HFFc6 (cell line): Measurements from ENCODE around the gene HMGXB3. TPM values are rescaled to one million over a fixed set of nuclear protein-coding genes. Genes with fewer than 3 reads are reported as not detected.

Experiments
- DNase-seq: peaks from one replicate; pipeline ENCODE4 v3.0.0-alpha.2; 2018
- H3K27ac Mint-ChIP-seq: 2 replicates; pipeline ENCODE4 v1.8.0; 2020; ENCODE audit warnings: mild to moderate bottlenecking, mixed read lengths
- H3K27me3 Mint-ChIP-seq: 2 replicates; pipeline ENCODE4 v1.8.0; 2021; ENCODE audit warnings: mild to moderate bottlenecking, moderate library complexity, mixed read lengths; ENCODE audit not compliant: insufficient read depth
- H3K36me3 Mint-ChIP-seq: 2 replicates; pipeline ENCODE4 v1.8.0; 2021; ENCODE audit warnings: low read depth, mixed read lengths
- H3K4me1 Mint-ChIP-seq: 2 replicates; pipeline ENCODE4 v1.8.0; 2020; ENCODE audit warnings: low read depth, mixed read lengths
- H3K4me3 Mint-ChIP-seq: 2 replicates; pipeline ENCODE4 v1.8.0; 2020; ENCODE audit warnings: mild to moderate bottlenecking, moderate library complexity, mixed read lengths
- H3K9me3 Mint-ChIP-seq: 2 replicates; pipeline ENCODE4 v1.8.0; 2020; ENCODE audit warnings: mild to moderate bottlenecking, mixed read lengths
- total RNA-seq, 6 experiments: library from RNA; stranded (reverse); fragmentation: NEBNext Ultra II Directional; extraction: Animal tissue kit (Norgen Biotek cat#: 25700); gene quantifications; 2 replicates in 1 of 6; 3 replicates in 5 of 6; pipeline ENCODE4 v1.2.3, GENCODE V29; 2021
- TF ChIP-seq, protein P1 (sequence below): fragments of 200-600 bp; sonication (generic); IDR thresholded peaks from 2 replicates; pipeline ENCODE4 v1.5.0; 2021; ENCODE audit warnings: antibody characterized with exemption, mild to moderate bottlenecking

Gene HMGXB3
- total RNA-seq, 6 experiments from 2014 or later = 38.2 to 42.5 (median 40.5) TPM

GRCh38 chr5:149999359-149999758, 1.2 kb upstream of the HMGXB3 start:
- H3K36me3 Mint-ChIP-seq = peaks cover 39% of the 10 kb centered on the region
- H3K9me3 Mint-ChIP-seq = no peaks in the 10 kb centered on the region; the same call in 1 of the 2 replicates
- peaks cover 60% of the 10 kb centered on the region for H3K4me1 Mint-ChIP-seq
- H3K27me3 Mint-ChIP-seq = peaks cover 2% of the 10 kb centered on the region; the same call in 1 of the 2 replicates
- H3K27ac Mint-ChIP-seq = peak overlapping the region; percentile 95
- DNase-seq = no peak
- TF ChIP-seq, protein P1, sequence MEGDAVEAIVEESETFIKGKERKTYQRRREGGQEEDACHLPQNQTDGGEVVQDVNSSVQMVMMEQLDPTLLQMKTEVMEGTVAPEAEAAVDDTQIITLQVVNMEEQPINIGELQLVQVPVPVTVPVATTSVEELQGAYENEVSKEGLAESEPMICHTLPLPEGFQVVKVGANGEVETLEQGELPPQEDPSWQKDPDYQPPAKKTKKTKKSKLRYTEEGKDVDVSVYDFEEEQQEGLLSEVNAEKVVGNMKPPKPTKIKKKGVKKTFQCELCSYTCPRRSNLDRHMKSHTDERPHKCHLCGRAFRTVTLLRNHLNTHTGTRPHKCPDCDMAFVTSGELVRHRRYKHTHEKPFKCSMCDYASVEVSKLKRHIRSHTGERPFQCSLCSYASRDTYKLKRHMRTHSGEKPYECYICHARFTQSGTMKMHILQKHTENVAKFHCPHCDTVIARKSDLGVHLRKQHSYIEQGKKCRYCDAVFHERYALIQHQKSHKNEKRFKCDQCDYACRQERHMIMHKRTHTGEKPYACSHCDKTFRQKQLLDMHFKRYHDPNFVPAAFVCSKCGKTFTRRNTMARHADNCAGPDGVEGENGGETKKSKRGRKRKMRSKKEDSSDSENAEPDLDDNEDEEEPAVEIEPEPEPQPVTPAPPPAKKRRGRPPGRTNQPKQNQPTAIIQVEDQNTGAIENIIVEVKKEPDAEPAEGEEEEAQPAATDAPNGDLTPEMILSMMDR = no peak
- H3K4me3 Mint-ChIP-seq = peak overlapping the region; percentile 88

GRCh38 chr5:149999866-150000255, 678 bp upstream of the HMGXB3 start:
- Mint-ChIP-seq H3K27me3 (peaks cover 2% of the 10 kb centered on the region; the same call in 1 of the 2 replicates), H3K9me3 (no peaks in the 10 kb centered on the region; the same call in 1 of the 2 replicates), H3K27ac (peak overlapping the region; percentile 95), H3K4me3 (peak overlapping the region; percentile 88), H3K36me3 (peaks cover 42% of the 10 kb centered on the region), H3K4me1 (peaks cover 60% of the 10 kb centered on the region)
- TF ChIP-seq, protein P1 = no peak
- no peak for DNase-seq

- TF ChIP-seq, protein P1 = no peak
- Mint-ChIP-seq H3K36me3 (peaks cover 36% of the 10 kb centered on the region), H3K9me3 (no peaks in the 10 kb centered on the region; the same call in 1 of the 2 replicates), H3K4me1 (peaks cover 50% of the 10 kb centered on the region), H3K27ac (peak overlapping the region; percentile 95), H3K27me3 (peaks cover 2% of the 10 kb centered on the region; the same call in 1 of the 2 replicates), H3K4me3 (peak overlapping the region; percentile 88)
- peak; percentile 44 for DNase-seq
Measured at GRCh38 chr5:150000990-150001659, 586 bp downstream of the HMGXB3 start.

DNA sequence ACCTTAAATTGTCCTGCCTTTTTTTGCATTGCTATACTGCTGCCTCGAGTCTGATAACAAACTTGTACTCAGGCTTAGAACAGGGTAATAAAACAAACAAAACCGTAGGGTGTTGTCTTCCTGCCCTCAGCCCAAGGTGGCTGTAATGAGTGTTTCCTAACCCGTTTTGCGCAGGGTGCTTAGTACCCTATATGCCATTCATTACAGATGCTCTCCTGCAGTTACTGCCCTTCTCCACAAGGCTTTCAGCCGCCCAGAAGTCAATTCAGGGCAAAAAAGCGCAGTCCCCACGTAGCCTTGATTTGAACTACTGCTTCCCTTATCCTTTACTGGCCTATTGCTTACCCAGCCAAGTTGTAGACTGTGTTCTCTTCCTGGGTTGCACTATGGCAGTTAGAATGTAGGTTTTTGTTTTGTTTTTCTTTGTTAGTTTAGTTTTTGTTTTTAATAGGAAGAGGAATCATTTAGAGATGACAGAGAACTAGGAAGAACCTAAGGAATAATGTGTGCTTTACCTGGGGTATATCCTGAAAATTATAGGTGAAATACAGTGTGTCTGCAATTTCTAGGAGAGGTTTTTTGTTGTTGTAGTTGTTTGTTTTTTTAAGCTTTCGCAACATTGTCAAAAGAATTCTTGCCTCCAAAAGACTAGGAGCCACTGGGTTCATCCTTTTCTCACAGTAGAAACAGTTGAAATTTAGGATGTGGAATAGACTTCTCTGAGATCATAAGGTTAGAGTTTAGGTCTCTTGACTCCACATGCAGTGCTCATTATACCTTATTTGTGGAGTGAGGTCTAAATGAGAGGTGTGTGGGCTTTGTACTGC, 1.3 kb downstream of the HMGXB3 start:
- H3K27ac Mint-ChIP-seq = peak overlapping the region; percentile 95
- DNase-seq = peak; percentile 57
- H3K4me1 Mint-ChIP-seq = peaks cover 50% of the 10 kb centered on the region
- peaks cover 34% of the 10 kb centered on the region for H3K36me3 Mint-ChIP-seq
- H3K27me3 Mint-ChIP-seq = peaks cover 2% of the 10 kb centered on the region; the same call in 1 of the 2 replicates
- H3K9me3 Mint-ChIP-seq = no peaks in the 10 kb centered on the region; the same call in 1 of the 2 replicates
- TF ChIP-seq, protein P1 = peak; percentile 80
- H3K4me3 Mint-ChIP-seq = peak overlapping the region; percentile 88

- Mint-ChIP-seq H3K36me3 (peaks cover 39% of the 10 kb centered on the region), H3K4me1 (peaks cover 65% of the 10 kb centered on the region), H3K9me3 (no peaks in the 10 kb centered on the region; the same call in 1 of the 2 replicates), H3K27ac (no peak overlapping the region), H3K4me3 (no peak overlapping the region), H3K27me3 (no peaks in the 10 kb centered on the region; the same call in 1 of the 2 replicates)
- TF ChIP-seq, protein P1 = no peak
- no peak for DNase-seq
Measured at GRCh38 chr5:150006318-150006717, 5.8 kb downstream of the HMGXB3 start.
